OCI-M1 (cell line): ENCODE data around the gene STH.

ENCODE experiments used
- DNase-seq: peaks from one replicate; lab custom pipeline; 2025; lab: John Stamatoyannopoulos, UW

STH gene

GRCh38 chr17:45967378-45967777 lies 31.7 kb upstream of the STH start:
- DNase-seq: no peak

- no peak for DNase-seq
These were observed 30.3 kb upstream of the STH start for GRCh38 chr17:45968732-45969131.

GRCh38 chr17:45969726-45970125 lies 29.3 kb upstream of the STH start:
- DNase-seq: no peak

- no peak for DNase-seq
These were observed 28.4 kb upstream of the STH start for GRCh38 chr17:45970659-45971058.

GRCh38 chr17:45971698-45972141 lies 27.3 kb upstream of the STH start:
- no peak for DNase-seq

GRCh38 chr17:45972531-45972930 lies 26.5 kb upstream of the STH start:
- no peak for DNase-seq

- no peak for DNase-seq
These were observed 25.8 kb upstream of the STH start for GRCh38 chr17:45973099-45973780.

- DNase-seq: no peak
These were observed 24.8 kb upstream of the STH start for GRCh38 chr17:45973946-45974859.

- DNase-seq: no peak
These were observed 24.0 kb upstream of the STH start for GRCh38 chr17:45974916-45975630.

GRCh38 chr17:45975640-45976295 lies 23.3 kb upstream of the STH start:
- DNase-seq: no peak

GRCh38 chr17:45976391-45976754 lies 22.7 kb upstream of the STH start:
- DNase-seq: no peak

GRCh38 chr17:45976755-45977505 lies 22.1 kb upstream of the STH start:
- peak; percentile 78 for DNase-seq

- no peak for DNase-seq
These were observed 21.6 kb upstream of the STH start for GRCh38 chr17:45977506-45977824.

- no peak for DNase-seq
These were observed 20.9 kb upstream of the STH start for GRCh38 chr17:45977976-45978626.

- DNase-seq: no peak
These were observed 19.9 kb upstream of the STH start for GRCh38 chr17:45979137-45979536.

- DNase-seq: no peak
These were observed 18.2 kb upstream of the STH start for GRCh38 chr17:45980855-45981254.

GRCh38 chr17:45981306-45981705 lies 17.7 kb upstream of the STH start:
- no peak for DNase-seq

- no peak for DNase-seq
These were observed 16.0 kb upstream of the STH start for GRCh38 chr17:45982791-45983613.

GRCh38 chr17:45983614-45984310 lies 15.3 kb upstream of the STH start:
- no peak for DNase-seq

GRCh38 chr17:45984368-45984767 lies 14.7 kb upstream of the STH start:
- no peak for DNase-seq
